Type B pancreatic cell (in vitro differentiated cells): Measurements from ENCODE around the gene TSBP1. TPM values are rescaled to one million over a fixed set of nuclear protein-coding genes. Genes with fewer than 3 reads are reported as not detected.

Experiments used
- DNase-seq: peaks from one replicate; pipeline ENCODE4 v3.0.0; 2021; ENCODE audit warnings: mixed read lengths; ENCODE audit not compliant: unreplicated experiment; ENCODE audit errors: extremely low spot score
- H3K27ac Mint-ChIP-seq: 2 replicates; pipeline ENCODE4 v1.8.0; 2021; ENCODE audit warnings: mild to moderate bottlenecking, mixed read lengths
- H3K27me3 Mint-ChIP-seq: 2 replicates; pipeline ENCODE4 v1.8.0; 2021; ENCODE audit warnings: mixed read lengths
- H3K36me3 Mint-ChIP-seq: 2 replicates; pipeline ENCODE4 v1.8.0; 2021; ENCODE audit warnings: mixed read lengths
- H3K4me1 Mint-ChIP-seq: one replicate; pipeline ENCODE4 v1.8.0; 2021; ENCODE audit warnings: mixed read lengths; ENCODE audit not compliant: unreplicated experiment
- H3K4me3 Mint-ChIP-seq: 2 replicates; pipeline ENCODE4 v1.8.0; 2021; ENCODE audit warnings: mild to moderate bottlenecking, mixed read lengths
- H3K9me3 Mint-ChIP-seq: 2 replicates; pipeline ENCODE4 v1.8.0; 2021; ENCODE audit warnings: mixed read lengths
- total RNA-seq: library from RNA; stranded (reverse); gene quantifications from 2 replicates; pipeline ENCODE4 v1.2.1, GENCODE V29; 2021; ENCODE audit warnings: low replicate concordance
- TF ChIP-seq, protein P1 (sequence below): fragments of 200-600 bp; sonication (generic); conservative IDR thresholded peaks from 2 replicates; pipeline ENCODE4 v1.5.0; 2021; ENCODE audit warnings: antibody characterized with exemption, mild to moderate bottlenecking

The TSBP1 gene
- total RNA-seq, 1 donor from 2014 or later, result not detected

DNA sequence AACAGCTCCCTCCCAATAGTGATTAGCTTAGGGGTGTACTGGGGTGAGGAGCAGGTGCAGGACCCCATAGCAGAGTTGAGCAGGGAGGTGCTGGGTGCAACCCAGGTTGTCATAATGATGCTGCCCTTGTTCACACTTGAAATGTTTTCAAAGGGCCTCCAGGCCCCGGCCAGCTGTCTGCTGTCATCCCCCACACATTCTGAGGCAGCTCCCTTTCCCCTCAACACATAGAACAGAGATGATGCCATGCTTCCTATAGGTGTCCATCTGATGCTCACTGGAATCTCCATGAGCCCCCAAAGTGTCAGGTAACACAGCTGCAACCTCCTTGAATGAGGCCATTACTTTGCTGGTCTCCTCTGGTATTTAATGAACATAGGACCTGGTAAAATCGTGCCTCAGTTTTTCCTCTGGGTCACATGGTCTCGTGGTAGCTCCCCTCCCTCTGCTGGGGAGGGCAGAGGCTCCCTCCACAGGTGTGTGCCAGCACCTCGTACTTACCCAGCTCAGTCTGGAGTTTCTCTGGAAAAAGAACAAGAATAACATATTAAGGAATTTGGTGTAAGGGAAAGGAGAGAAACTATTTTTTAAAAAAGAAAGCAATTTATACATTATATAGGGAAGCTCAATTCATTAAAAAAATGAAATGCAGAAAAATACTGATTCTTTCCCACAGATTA lies 29.7 kb upstream of the TSBP1 start:
- H3K27ac Mint-ChIP-seq, result no peak overlapping the region
- DNase-seq, result no peak
- H3K36me3 Mint-ChIP-seq, result no peaks in the 10 kb centered on the region
- no peaks in the 10 kb centered on the region for H3K4me1 Mint-ChIP-seq
- H3K9me3 Mint-ChIP-seq, result no peaks in the 10 kb centered on the region
- TF ChIP-seq, protein P1, sequence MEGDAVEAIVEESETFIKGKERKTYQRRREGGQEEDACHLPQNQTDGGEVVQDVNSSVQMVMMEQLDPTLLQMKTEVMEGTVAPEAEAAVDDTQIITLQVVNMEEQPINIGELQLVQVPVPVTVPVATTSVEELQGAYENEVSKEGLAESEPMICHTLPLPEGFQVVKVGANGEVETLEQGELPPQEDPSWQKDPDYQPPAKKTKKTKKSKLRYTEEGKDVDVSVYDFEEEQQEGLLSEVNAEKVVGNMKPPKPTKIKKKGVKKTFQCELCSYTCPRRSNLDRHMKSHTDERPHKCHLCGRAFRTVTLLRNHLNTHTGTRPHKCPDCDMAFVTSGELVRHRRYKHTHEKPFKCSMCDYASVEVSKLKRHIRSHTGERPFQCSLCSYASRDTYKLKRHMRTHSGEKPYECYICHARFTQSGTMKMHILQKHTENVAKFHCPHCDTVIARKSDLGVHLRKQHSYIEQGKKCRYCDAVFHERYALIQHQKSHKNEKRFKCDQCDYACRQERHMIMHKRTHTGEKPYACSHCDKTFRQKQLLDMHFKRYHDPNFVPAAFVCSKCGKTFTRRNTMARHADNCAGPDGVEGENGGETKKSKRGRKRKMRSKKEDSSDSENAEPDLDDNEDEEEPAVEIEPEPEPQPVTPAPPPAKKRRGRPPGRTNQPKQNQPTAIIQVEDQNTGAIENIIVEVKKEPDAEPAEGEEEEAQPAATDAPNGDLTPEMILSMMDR, result no peak
- H3K4me3 Mint-ChIP-seq, result no peak overlapping the region
- H3K27me3 Mint-ChIP-seq, result peaks cover 35% of the 10 kb centered on the region

GRCh38 chr6:32397252-32397920 lies 25.7 kb upstream of the TSBP1 start:
- TF ChIP-seq, protein P1, result no peak
- H3K4me3 Mint-ChIP-seq, result no peak overlapping the region
- no peaks in the 10 kb centered on the region for H3K9me3 Mint-ChIP-seq
- H3K36me3 Mint-ChIP-seq, result no peaks in the 10 kb centered on the region
- no peak for DNase-seq
- no peak overlapping the region for H3K27ac Mint-ChIP-seq
- H3K27me3 Mint-ChIP-seq, result peaks cover 10% of the 10 kb centered on the region
- peaks cover 9% of the 10 kb centered on the region for H3K4me1 Mint-ChIP-seq

DNA sequence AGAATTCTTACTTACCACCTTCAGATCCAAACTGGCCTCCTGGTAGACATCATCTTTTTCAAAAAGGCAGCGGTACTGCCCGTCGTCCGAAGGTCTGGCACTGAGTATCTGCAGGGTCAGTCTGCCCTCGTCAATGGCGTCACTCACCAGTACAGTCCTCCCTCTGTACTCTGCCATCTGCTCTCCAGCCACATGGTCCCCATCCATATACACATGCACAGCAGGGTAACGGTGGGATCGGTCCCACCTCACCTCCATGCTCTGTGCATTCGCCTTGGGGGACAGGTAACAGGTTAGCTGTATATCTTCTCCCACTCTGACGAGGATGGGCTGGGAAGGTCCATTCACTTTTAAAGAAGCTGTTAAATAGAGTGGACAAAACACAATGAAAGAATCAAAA lies 24.3 kb upstream of the TSBP1 start:
- H3K4me3 Mint-ChIP-seq, result no peak overlapping the region
- H3K27me3 Mint-ChIP-seq, result peaks cover 6% of the 10 kb centered on the region
- DNase-seq, result no peak
- peaks cover 9% of the 10 kb centered on the region for H3K4me1 Mint-ChIP-seq
- no peaks in the 10 kb centered on the region for H3K36me3 Mint-ChIP-seq
- H3K27ac Mint-ChIP-seq, result no peak overlapping the region
- no peaks in the 10 kb centered on the region for H3K9me3 Mint-ChIP-seq
- TF ChIP-seq, protein P1, result no peak

DNA sequence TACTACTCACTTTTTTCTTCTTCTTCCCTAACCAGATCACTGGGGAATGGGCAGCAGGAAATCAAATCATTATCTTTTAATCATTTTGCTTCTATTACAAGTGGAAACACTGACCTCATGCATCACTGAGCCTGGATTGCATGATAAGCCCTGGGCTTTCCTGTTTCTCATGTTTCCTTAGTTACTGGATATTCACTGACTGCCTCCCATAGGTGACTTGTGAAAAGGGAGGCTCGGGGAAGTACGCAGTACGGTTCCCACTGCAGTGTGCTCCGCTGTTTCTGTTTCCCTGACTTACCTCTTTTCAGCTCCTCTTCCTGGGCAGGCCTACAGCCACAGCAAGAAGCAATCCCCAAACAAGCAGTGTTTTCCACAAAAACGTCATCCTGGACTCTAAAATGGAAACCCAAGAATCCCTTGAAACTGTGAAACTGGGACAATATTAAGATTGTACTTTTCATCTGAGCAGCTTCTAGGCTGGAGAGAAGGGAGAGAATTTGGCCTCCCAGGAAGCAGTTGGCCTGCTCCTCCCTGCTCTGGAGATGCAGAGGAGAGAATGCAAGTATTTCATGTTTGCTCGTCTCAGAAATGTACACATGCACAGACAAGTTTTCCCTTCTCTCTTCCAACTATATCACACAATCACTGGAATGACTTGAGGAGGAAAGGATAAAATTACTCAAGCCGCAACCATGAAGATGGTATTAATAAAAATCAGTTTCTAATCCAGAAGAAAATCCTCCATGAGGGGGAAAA lies 22.1 kb upstream of the TSBP1 start:
- no peaks in the 10 kb centered on the region for H3K36me3 Mint-ChIP-seq
- peaks cover 9% of the 10 kb centered on the region for H3K4me1 Mint-ChIP-seq
- no peaks in the 10 kb centered on the region for H3K9me3 Mint-ChIP-seq
- TF ChIP-seq, protein P1, result no peak
- H3K4me3 Mint-ChIP-seq, result no peak overlapping the region
- peaks cover 3% of the 10 kb centered on the region for H3K27me3 Mint-ChIP-seq
- H3K27ac Mint-ChIP-seq, result peak overlapping the region; percentile 6
- no peak for DNase-seq

GRCh38 chr6:32391505-32391904 lies 19.8 kb upstream of the TSBP1 start:
- Mint-ChIP-seq H3K9me3 (no peaks in the 10 kb centered on the region), H3K36me3 (no peaks in the 10 kb centered on the region), H3K27me3 (peaks cover 12% of the 10 kb centered on the region)

More at GRCh38 chr6:32391505-32391904, 19.8 kb upstream of the TSBP1 start:
- no peak overlapping the region for H3K4me3 Mint-ChIP-seq
- peaks cover 9% of the 10 kb centered on the region for H3K4me1 Mint-ChIP-seq
- TF ChIP-seq, protein P1, result no peak
- H3K27ac Mint-ChIP-seq, result no peak overlapping the region
- no peak for DNase-seq
